NCI-H1417 (cell line): ENCODE measurements around the gene LHFPL6.
A peak's percentile ranks its signal among the peaks of the same experiment; 100 is the strongest.

Source experiments
- DNase-seq, 3 experiments: peaks; one replicate each; lab custom pipeline; 2025; lab: John Stamatoyannopoulos, UW

The LHFPL6 gene

GRCh38 chr13:39602614-39603366 is at the start of gene LHFPL6:
Gene LHFPL6, minus strand, starts transcription at chr13:39603193.
- DNase-seq = peak; percentile 45 to 86 (median 74)

DNA sequence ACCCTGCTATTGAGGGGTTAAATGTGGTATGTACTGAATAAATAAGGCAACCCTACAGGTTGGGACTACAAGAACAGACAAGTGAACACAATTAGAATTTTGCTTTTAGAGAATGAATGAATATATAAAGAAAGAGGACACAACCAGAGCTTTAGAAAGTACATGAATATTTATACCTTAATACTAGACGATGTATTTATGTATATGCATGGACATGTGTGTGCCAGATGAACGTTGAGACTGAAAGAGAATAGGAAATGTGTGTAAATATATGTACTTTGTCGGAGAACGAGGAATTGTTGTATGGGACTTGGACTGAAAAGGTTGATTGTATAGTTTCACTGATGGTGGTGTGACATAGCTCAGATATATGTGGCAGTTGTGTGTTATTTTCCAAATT is 43.1 kb upstream of the LHFPL6 start:
- no peak for DNase-seq

DNA sequence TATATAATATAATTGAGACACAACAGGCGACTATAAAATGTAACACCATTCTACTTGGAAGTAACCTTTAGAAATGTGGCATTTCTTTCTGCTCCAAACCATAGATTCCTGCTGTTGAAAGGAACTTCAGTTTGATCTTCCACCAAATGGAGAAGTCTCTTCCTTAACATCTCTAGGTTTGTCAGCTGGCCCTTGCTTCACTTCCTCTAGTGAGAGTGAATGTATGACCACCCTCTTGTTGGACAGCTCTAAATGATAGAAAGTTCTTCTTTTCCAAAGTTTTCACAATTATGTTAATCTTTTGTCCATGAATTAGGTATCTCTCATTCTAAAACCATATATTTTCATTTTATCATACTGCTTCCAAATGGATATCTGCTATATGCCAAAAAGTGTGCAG is 38.7 kb upstream of the LHFPL6 start:
- no peak for DNase-seq

- no peak for DNase-seq
Measured at GRCh38 chr13:39637890-39638289, 34.9 kb upstream of the LHFPL6 start.

DNA sequence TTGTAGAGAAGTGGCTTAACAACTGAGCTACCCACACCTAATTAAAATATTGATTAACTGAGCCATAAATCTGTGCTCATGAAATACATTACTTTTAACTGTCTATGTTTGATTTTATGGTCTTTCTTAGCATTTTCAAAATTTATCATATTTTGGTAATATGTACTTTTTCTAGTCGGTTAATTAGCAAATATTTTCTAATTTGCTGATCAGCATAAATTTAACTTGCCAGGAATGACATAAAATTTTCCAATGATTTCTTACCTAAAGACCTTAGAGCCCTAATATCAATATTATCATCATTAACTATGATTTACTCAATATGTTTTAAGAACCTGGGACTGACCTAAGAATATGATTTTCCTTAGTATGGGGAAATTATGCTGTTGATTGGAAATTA is 32.6 kb upstream of the LHFPL6 start:
- no peak for DNase-seq

DNA sequence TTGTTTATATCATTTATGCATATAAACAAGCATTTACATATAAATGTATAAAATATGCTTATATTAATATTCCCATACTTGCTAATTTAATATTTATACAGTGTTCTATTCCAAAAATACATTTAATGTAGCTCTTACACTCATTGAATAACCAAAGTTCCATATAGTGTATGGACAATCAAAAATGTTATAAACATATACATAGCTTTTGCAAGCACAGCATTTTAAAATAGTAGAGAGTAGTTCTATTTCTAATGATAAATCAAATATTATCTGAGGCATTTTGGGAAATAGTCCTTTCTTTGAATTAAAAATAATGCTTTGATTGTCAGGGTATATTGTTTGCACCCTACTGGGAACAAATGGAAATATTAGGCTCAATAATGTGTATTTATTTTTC is 30.0 kb upstream of the LHFPL6 start:
- DNase-seq = no peak

GRCh38 chr13:39631307-39631706 is 28.3 kb upstream of the LHFPL6 start:
- DNase-seq = no peak

GRCh38 chr13:39623466-39623865 is 20.5 kb upstream of the LHFPL6 start:
- DNase-seq = no peak

- peak in 1 of 3 experiments; percentile 9 for DNase-seq
Measured at GRCh38 chr13:39618561-39618960, 15.6 kb upstream of the LHFPL6 start.

DNA sequence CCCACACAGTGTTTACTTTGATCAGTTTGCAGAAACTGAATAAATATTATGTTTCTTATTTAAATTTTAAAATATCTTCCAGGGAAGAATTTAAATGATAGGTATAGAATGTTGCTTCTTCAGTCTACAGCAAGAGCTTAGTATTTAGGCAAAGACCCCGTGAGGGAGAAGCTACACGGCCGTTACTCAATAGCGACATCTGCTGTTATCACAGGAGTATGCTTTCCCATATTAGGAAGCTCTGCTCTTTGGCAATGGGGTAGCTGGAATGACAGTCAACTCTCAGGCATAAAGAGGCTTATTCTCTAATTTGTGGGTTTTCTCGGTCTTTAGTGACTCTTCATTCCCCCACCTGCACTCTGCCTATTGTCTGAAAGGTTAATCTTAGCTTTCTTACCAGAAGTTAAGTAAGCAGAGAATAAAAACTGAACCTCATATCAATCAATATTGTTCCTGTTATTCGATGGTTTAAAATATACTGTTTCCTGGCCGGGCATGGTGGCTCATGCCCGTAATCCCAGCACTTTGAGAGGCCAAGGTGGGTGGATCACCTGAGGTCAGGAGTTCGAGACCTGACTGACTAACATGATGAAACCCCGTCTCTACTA is 13.2 kb upstream of the LHFPL6 start:
- DNase-seq = peak; percentile 44 to 82 (median 74)

GRCh38 chr13:39612023-39612637 is 9.1 kb upstream of the LHFPL6 start:
- peak; percentile 23 to 85 (median 73) for DNase-seq

GRCh38 chr13:39607876-39608275 is 4.9 kb upstream of the LHFPL6 start:
- no peak for DNase-seq

GRCh38 chr13:39605677-39606320 is 2.8 kb upstream of the LHFPL6 start:
- no peak for DNase-seq

DNA sequence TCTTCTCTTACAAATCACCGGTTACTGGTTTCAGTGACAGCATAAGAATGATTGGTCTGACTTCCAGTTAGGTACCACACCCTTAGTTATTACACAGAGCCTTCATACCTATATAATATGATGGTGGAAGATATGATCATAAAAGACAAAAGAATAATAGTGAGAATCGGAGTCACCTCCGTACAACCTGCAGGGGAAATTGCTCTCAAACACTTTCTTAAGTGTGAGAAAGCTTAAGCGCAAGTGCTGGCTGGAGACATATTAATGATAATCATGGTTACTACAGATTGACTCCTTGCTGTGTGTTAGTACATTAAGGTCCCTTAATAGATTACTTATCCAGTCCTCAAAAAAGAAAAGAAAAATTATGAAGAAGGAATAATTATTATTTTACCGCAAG is 1.8 kb upstream of the LHFPL6 start:
- DNase-seq = peak in 1 of 3 experiments; percentile 10

- peak; percentile 2 to 73 (median 58) for DNase-seq
Measured at GRCh38 chr13:39603424-39603947, 493 bp upstream of the LHFPL6 start.

GRCh38 chr13:39602277-39602613 is 748 bp downstream of the LHFPL6 start:
- DNase-seq = no peak

DNA sequence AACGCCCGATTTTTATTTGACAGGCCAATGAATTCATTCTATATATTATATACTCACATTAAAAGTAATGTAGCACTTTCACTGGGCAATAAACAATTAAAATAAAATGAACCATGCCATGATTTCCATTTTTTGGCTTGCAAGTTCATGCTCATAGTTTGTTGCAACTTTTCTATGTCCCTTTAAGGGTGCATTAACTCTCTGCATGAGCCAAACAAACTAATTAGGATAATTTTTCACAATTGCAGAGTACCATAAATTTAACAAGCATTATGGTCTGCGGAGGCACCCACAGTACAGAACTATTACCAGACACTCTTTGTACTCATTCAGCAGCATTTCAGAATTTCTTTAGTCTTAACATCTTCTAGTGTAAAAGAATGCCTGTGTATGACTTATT is 1.4 kb downstream of the LHFPL6 start:
- peak in 1 of 3 experiments; percentile 55 for DNase-seq

DNA sequence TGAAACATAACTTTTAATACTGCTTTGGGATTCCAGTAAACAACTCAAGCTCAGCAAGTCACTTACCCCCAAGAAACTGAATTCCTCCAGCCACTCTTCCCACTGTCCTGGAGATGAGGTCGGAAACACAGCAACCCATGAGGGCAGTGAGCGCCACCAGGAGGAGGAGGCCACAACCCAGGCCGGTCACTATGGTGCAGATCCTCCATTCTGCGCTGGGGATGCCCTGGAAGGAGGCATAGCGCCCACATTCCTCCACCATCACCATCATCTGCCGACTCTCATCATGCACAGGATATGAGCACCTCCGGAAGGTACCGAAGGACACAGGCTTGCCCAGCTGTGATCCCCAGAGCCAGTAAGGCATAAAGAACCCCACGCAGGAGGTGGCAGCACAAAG is 2.2 kb downstream of the LHFPL6 start:
- no peak for DNase-seq

GRCh38 chr13:39599842-39600241 is 3.2 kb downstream of the LHFPL6 start:
- DNase-seq = no peak

DNA sequence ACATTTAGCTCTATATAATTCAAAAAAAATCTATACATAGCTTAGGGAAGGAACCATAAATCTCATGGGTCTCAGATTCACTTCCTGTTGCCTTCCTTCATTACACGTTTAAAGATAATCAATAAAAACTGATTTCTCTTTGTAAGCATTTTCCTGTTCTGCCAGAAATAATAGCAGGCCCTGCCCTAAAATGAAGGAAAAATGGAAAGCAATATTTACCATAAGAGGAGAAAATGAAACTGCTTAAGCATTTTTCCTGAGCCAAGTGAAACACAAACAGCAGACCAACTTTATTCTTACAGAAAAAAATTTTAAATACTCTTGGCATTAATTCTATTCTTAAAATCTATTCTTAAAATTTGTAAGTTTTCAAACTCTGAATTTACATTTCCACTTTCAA is 4.0 kb downstream of the LHFPL6 start:
- DNase-seq = no peak

DNA sequence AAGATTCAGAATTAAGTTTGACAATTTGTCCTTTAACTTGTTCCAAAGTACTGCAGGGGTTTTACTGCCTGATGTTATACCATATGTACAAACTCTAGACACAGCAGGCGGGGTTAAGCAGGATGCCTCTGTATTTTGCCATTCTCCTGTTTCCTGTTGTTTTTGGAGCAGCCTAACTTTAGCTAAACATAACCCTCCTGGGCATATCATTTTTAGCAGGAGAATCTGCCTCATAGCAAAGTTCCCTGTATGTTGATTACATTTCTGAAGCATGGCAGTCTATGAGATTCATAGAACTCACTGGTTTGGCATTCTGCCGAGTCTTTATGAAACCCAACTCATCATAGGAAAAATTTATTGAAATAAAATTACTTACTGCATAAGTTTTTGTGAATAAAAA is 5.2 kb downstream of the LHFPL6 start:
- no peak for DNase-seq

DNA sequence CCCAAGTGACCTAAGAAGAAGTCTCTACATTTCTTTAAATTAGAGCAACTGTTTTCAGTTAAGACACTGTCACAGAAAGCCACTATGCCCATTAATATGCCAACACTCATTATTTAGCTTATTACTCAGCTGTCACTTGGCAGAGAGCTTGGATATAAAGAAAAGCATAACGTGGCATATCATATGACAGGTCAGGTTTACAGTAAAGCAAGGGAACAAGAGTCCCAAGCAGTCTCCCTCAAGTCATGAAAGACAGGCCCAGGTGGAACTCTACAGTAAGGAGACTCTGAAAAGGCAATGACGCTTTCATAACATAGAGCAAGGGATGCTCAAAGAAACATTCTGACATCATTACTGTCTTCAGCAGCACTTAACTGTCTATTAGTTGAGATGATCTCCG is 6.3 kb downstream of the LHFPL6 start:
- no peak for DNase-seq

DNA sequence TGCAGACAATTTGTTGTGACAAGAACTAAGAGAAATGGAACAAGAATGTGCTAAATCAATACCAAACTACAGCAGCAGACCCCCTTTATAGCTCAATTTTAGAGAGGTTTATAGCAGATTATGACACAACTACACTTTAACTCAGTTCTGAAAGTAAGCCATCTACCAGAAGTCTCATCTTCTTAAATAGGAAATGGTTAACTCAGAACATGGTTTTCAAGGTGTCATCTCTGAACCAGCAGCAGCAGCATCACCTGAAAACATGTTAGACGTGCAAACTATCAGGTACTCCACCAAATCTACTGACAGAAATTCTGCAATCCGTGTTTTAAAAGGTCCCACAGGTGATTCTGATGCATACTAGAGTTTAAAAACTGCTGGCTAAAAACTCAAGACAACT is 6.8 kb downstream of the LHFPL6 start:
- DNase-seq = no peak
